GM19397 (cell line): ENCODE data around the gene CDH4.
"Not testable (repeated sequence)": the region's sequence is repeated elsewhere in the genome, so short reads cannot be mapped to it uniquely, and the experiment has no call there.

Experiments used
- ATAC-seq: cut with Tn5 transposase; IDR thresholded peaks from one replicate; pipeline ENCODE4 v1.9.1; 2021; ENCODE audit warnings: mild to moderate bottlenecking, moderate library complexity; ENCODE audit not compliant: unreplicated experiment

CDH4 gene

GRCh38 chr20:61939691-61940360, 687.8 kb downstream of the CDH4 start:
- no peak for ATAC-seq

GRCh38 chr20:61940491-61940890, 688.4 kb downstream of the CDH4 start:
- ATAC-seq = no peak

DNA sequence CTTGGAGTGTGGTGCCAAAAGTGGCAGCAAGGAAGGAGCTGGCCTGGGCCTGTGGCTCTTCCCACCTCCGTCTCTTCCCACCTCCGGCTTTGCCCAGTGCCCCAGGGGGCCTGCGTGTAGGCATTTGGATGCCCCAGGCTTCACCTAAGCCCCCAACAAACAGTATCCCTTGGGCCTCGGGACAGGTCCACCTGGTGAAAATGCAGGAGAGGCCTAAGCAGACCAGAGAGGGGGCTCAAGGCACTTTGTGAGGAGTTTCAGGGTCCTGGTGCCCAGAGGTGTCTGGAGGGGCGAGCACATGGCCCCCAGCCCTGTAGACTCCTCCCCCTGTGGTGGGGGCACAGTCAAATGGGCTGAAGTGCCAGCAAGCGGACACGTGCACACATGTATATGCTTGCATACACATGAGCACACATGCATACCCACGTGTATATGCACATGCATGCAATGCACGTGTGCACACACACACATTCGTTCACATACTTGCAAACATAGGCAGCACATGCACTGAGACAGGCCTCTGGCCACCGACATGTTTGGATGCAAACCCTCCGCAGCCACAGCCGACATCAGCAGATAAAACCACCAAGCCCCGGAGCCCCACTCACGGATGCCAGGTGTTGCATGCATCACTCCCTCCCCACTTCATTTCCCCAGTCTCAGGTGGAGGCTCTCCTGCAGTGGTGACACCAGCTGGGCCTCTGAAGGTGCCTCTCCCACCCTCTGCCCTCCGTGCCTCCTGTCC, 689.1 kb downstream of the CDH4 start:
- ATAC-seq = no peak

DNA sequence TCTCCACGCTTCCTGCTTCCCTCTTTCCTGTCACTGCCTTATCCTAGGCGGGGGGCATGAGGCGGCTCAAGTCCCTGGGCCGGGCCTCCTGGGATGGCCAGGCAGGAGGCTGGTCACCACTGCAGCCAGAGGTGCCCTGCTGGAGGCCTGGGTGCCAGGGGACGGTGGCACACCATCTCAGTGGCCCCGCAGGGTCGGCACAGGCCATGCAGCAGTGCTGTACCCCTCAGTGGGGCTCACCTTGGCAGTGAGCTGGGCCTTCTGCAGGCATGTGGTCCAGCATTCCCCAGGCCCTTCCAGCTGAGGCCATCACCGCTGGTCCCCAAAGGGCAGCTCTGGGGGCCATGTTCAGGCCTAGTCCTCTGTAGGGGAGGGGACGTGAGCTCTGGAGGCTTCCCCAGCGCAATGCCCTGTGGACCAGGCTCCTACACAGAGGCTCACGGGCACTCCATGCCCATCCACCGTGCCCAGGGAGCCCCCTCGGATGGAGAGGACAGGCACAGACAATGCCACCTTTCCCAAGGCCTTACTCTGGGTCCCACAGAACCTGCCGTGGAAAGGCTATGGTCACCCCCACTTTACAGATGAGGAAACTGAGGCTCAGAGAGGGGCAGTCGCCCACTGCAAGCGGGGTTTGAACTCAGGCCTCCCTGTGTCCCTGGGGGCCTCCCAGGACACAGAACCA, 689.8 kb downstream of the CDH4 start:
- no peak for ATAC-seq

GRCh38 chr20:61942526-61942925, 690.5 kb downstream of the CDH4 start:
- ATAC-seq = no peak

DNA sequence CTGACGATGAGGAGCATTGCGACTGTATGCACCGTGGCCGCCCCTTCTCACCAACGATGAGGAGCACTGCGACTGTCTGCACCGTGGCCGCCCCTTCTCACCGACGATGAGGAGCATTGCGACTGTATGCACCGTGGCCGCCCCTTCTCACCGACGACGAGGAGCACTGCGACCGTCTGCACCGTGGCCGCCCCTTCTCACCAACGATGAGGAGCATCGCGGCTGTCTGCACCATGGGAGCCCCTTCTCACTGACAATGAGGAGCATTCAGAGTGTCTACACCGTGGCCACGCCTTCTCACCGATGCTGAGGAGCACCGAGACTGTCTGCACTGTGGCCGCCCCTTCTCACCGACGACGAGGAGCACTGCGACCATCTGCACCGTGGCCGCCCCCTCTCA, 692.9 kb downstream of the CDH4 start:
- not testable (repeated sequence) for ATAC-seq

- ATAC-seq = not testable (repeated sequence)
Measured at GRCh38 chr20:61945495-61945894, 693.4 kb downstream of the CDH4 start.

- ATAC-seq = not testable (repeated sequence)
Measured at GRCh38 chr20:61948056-61948455, 696.0 kb downstream of the CDH4 start.

DNA sequence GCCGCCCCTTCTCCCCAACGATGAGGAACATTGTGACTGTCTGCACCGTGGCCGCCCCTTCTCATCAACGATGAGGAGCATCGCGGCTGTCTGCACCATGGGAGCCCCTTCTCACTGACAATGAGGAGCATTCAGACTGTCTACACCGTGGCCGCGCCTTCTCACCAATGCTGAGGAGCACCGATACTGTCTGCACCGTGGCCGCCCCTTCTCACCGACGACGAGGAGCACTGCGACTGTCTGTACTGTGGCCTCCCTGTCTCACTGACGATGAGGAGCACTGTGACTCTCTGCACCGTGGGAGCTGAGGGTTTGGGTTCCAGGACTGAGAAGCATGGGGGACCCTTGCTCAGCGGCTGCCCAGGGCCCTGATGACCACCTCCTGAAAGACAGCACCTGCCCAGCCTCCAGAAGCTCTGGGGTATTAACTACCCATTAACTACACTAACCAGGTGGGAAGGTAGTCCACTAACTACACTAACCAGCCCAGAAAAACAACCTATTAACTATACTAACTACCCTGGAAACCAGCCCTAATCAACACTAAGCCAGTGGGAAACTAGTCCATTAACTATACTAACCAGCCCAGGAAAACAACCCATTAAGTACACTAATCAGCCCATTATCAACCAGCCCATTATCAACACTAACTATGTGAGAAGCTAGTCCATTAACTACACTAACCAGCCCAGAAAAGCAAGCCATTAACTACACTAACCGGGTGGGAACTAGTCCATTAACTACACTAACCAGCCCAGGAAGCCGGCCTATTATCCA, 696.7 kb downstream of the CDH4 start:
- no peak for ATAC-seq

DNA sequence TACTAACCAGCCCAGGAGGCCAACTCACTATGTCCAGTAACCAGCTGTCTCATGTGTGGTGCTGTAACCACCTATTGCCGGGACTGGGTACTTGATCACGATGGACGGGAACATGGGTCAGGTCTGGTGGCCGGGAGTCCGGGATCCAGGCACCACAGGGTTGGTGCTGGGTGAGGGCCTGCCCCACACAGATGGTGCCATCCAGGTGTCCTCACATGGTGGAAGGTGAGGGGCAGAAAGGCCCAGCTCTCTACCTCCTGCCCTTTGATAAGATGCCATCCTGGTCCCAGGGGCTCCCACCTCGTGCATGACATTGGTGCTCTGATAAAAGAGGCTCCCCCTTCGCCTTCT, 697.3 kb downstream of the CDH4 start:
- ATAC-seq = no peak

DNA sequence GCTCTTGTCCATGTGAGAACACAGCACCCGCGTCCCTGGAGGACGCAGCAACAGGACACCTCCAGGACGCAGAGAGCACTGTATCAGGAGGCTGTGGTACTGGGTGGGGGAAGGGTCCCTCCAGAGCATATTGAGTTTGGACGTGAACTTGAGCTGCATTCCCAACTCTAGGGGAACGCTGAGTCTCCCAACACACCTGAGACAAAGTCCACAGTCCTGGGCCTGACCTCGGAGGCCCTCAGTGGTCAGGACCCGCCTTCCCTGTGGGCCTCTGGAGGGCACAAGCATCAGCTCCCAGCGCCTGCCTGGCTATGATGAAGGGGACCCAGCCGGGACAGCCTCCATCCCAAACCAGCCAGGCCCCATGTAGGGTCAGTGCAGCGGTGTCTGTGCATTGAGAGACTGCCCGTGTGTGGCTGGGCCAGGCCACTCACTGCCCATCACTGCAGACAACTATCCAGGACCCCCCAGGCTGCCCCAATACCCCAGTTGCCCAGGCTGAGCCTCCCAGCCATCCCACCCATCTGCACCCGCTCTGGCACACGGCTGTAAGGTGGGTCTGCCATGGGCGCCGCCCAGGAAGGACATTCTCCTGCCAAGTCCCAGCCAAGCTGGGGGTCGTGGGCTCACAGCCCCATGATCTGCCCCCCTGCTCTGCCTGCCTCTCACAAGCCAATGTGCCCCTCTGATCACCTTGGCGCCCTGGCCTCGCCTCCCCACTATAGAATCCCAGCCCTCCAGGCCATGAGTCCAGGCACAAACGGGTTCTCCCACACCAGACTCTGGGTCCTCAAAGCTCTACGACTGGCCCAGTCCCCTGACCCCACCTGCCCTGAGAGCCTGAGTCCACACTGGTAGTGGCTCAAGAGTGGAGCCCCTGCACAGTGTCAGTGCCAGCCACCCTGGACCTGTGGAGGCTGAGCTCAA, 697.9 kb downstream of the CDH4 start:
- no peak for ATAC-seq

DNA sequence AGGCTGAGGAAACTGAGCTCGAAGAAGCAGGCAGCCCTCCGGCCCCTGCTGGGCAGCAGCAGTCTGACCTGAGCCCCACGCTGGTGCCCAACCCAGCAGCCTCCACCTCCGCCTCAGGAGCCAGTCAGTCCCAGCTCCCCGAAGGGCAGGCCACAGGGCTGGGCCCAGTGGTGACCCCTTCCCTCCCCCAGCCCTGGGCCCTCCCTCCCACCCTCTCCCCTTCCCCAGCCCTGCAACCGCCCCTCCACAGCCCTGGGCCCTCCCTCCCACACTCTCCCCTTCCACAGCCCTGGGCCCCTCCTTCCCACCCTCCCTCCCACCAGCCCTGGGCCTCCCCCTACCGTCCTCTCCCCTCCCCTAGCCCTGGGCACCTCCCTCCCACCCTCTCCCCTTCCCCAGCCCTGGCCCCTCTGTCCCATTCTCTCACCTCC, 698.6 kb downstream of the CDH4 start:
- no peak for ATAC-seq

GRCh38 chr20:61951695-61952533, 699.9 kb downstream of the CDH4 start:
- ATAC-seq = no peak

- ATAC-seq = no peak
Measured at GRCh38 chr20:61953037-61954021, 701.3 kb downstream of the CDH4 start.

- ATAC-seq = no peak
Measured at GRCh38 chr20:61954276-61955021, 702.4 kb downstream of the CDH4 start.

GRCh38 chr20:61955668-61956395, 703.8 kb downstream of the CDH4 start:
- no peak for ATAC-seq
